HEK293 (cell line): ENCODE measurements around the gene ATP13A1.
"Not testable (repeated sequence)": the region's sequence is repeated elsewhere in the genome, so short reads cannot be mapped to it uniquely, and the experiment has no call there.

Source experiments
- CTCF ChIP-seq: fragments of 450-650 bp; formaldehyde crosslinking; IDR thresholded peaks from 2 replicates; pipeline ENCODE4 v1.5.1; 2016; ENCODE audit warnings: missing biosample characterization, missing genetic modification characterization
- REPIN1 ChIP-seq: fragments of 450-650 bp; formaldehyde crosslinking; IDR thresholded peaks from 2 replicates; pipeline ENCODE4 v1.5.1; 2017; ENCODE audit warnings: missing biosample characterization, missing genetic modification characterization, low read depth
- SP2 ChIP-seq: fragments of 450-650 bp; formaldehyde crosslinking; IDR thresholded peaks from 2 replicates; pipeline ENCODE4 v1.5.1; 2016; ENCODE audit warnings: missing biosample characterization, missing genetic modification characterization
- YY1 ChIP-seq: fragments of 450-650 bp; formaldehyde crosslinking; IDR thresholded peaks from 2 replicates; pipeline ENCODE4 v1.5.1; 2018; ENCODE audit warnings: missing biosample characterization, missing genetic modification characterization

- TF ChIP-seq CTCF, SP2, REPIN1, YY1 (tag by site-specific recombination): not testable (repeated sequence)
Observed at GRCh38 chr19:19665420-19665948, 2.0 kb upstream of the ATP13A1 start.
